ENCODE data around the gene RPL27.
A peak's percentile ranks its signal among the peaks of the same experiment; 100 is the strongest.
"Not testable (repeated sequence)": the region's sequence is repeated elsewhere in the genome, so short reads cannot be mapped to it uniquely, and the experiment has no call there.

Gene RPL27

DNA sequence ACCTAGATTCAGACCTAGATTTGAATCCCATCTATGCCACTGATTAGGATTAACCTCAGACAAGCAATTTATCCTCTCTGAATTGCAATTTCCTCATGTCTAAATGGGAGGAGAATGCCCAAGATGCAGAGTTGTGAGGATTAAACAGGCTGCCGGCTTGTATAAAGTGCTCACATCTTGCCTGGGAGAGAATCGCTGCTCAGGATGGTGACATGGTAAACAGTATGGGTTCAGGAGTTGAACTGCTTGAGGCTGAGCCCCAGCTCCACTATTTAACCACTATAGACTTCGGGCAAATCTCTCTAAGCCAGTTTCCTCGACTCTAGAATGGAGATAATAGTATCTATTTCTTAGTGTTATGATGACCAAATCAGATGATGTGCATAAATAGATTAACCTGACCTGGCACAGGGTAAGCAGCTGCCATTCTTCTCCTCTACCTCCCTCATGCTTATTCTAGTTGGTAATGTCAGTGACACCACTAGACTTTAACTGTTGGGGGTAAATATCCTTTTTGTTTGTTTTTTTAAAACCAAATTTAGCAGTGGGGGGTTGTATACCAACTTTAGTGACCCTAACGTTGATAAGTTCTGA, 732 bp upstream of the RPL27 start:
- TF ChIP-seq EZH2phosphoT487 (conservative IDR thresholded peaks at IDR 0.05; ENCODE audit: low read length), result no peak
- TF ChIP-seq, protein P1, sequence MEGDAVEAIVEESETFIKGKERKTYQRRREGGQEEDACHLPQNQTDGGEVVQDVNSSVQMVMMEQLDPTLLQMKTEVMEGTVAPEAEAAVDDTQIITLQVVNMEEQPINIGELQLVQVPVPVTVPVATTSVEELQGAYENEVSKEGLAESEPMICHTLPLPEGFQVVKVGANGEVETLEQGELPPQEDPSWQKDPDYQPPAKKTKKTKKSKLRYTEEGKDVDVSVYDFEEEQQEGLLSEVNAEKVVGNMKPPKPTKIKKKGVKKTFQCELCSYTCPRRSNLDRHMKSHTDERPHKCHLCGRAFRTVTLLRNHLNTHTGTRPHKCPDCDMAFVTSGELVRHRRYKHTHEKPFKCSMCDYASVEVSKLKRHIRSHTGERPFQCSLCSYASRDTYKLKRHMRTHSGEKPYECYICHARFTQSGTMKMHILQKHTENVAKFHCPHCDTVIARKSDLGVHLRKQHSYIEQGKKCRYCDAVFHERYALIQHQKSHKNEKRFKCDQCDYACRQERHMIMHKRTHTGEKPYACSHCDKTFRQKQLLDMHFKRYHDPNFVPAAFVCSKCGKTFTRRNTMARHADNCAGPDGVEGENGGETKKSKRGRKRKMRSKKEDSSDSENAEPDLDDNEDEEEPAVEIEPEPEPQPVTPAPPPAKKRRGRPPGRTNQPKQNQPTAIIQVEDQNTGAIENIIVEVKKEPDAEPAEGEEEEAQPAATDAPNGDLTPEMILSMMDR (IDR thresholded peaks at IDR 0.05; ENCODE audit: insufficient read depth, low read length, poor library complexity, severe bottlenecking), result no peak
- H2AFZ ChIP-seq (ENCODE audit: low read depth, low read length, severe bottlenecking), result peak overlapping the region; percentile 80

DNA sequence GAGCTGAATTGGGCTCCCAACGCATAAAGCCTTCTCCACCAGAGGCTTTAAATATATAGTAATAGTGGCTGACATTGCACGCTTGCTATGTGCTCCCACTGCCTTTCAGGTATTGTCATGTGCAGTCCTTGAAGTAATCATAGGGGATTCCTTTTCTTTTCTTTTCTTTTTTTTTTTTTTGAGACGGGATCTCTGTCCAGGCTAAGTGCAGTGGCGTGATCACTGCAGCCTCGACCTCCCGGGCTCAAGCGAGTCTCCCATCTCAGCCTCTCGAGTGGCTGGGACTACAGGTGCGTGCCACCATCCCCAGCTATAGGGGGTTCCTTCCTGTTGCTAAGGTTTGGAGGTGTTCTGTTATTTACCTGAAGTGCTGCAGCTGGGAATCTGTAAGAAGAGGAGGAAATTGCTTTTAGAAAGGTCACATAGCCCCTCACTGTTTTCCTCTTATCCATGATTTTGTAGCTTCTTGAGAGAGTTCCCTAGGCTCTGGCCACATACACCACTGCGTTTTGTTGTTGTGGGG, 845 bp downstream of the RPL27 start:
- Histone ChIP-seq H3K79me2 (ENCODE audit: insufficient read depth, low read length) (peaks cover 20% of the 10 kb centered on the region), H3F3A (ENCODE audit: insufficient read depth) (peaks cover 41% of the 10 kb centered on the region), H2AFZ (ENCODE audit: low read depth, low read length, severe bottlenecking) (no peak overlapping the region), H3K27ac (ENCODE audit: low read depth, low read length) (peak overlapping the region; percentile 79), H4K20me1 (ENCODE audit: low read depth, low read length) (peaks cover 5% of the 10 kb centered on the region; the same call in 1 of the 2 replicates), H3K9me2 (replicated peaks; ENCODE audit: insufficient read depth, low read length) (no peaks in the 10 kb centered on the region), H3K9me3 (ENCODE audit: insufficient read depth, low read length) (no peaks in the 10 kb centered on the region), H3K4me2 (ENCODE audit: low read depth, low read length, poor library complexity, severe bottlenecking) (peak overlapping the region; percentile 78), H3K27me3 (ENCODE audit: low read length) (no peaks in the 10 kb centered on the region), H3K4me3 (ENCODE audit: insufficient read depth, low read length, poor library complexity, severe bottlenecking) (peak overlapping the region; percentile 95), H3K9ac (ENCODE audit: low read length) (peak overlapping the region; percentile 97), H3K36me3 (ENCODE audit: low read length) (peaks cover 22% of the 10 kb centered on the region)
- TF ChIP-seq EZH2phosphoT487 (conservative IDR thresholded peaks at IDR 0.05; ENCODE audit: low read length), result no peak
- TF ChIP-seq, protein P1 (IDR thresholded peaks at IDR 0.05; ENCODE audit: insufficient read depth, low read length, poor library complexity, severe bottlenecking), result no peak

More for the DNA sequence above, 732 bp upstream of the RPL27 start:
- peaks cover 14% of the 10 kb centered on the region for H3K36me3 ChIP-seq (ENCODE audit: low read length)
- peaks cover 20% of the 10 kb centered on the region for H3K79me2 ChIP-seq (ENCODE audit: insufficient read depth, low read length)
- H3K9me3 ChIP-seq (ENCODE audit: insufficient read depth, low read length), result no peaks in the 10 kb centered on the region
- peak overlapping the region; percentile 48 for H3K4me3 ChIP-seq (ENCODE audit: insufficient read depth, low read length, poor library complexity, severe bottlenecking)
- H3K9ac ChIP-seq (ENCODE audit: low read length), result peak overlapping the region; percentile 52
- H3K9me2 ChIP-seq (replicated peaks; ENCODE audit: insufficient read depth, low read length), result no peaks in the 10 kb centered on the region
- H3K27me3 ChIP-seq (ENCODE audit: low read length), result no peaks in the 10 kb centered on the region
- peaks cover 27% of the 10 kb centered on the region for H3F3A ChIP-seq (ENCODE audit: insufficient read depth)
- H3K4me2 ChIP-seq (ENCODE audit: low read depth, low read length, poor library complexity, severe bottlenecking), result peak overlapping the region; percentile 82
- H3K27ac ChIP-seq (ENCODE audit: low read depth, low read length), result peak overlapping the region; percentile 44
- peaks cover 5% of the 10 kb centered on the region; the same call in 1 of the 2 replicates for H4K20me1 ChIP-seq (ENCODE audit: low read depth, low read length)

DNA sequence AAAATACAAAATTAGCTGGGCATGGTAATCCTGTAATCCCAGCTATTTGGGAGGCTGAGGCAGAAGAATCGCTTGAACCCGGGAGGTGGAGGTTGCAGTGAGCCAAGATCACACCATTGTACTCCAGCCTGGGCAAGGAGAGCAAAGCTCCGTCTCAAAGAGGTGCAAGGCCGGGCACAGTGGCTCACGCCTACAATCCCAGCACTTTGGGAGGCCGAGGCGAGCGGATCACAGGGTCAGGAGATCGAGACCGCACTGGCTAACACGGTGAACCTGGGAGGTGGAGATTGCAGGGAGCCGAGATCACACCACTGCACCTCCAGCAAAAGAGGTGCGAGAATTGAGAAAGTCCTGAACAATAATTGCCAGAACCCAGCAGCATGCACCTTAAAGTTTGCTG, 2.7 kb downstream of the RPL27 start:
- H3K9me2 ChIP-seq (replicated peaks; ENCODE audit: insufficient read depth, low read length); H4K20me1 ChIP-seq (ENCODE audit: low read depth, low read length); H3K9me3 ChIP-seq (ENCODE audit: insufficient read depth, low read length); H3K4me2 ChIP-seq (ENCODE audit: low read depth, low read length, poor library complexity, severe bottlenecking); H3K27me3 ChIP-seq (ENCODE audit: low read length); H3K27ac ChIP-seq (ENCODE audit: low read depth, low read length); H3K9ac ChIP-seq (ENCODE audit: low read length); H3K4me3 ChIP-seq (ENCODE audit: insufficient read depth, low read length, poor library complexity, severe bottlenecking); H2AFZ ChIP-seq (ENCODE audit: low read depth, low read length, severe bottlenecking): not testable (repeated sequence)
- Histone ChIP-seq H3K79me2 (ENCODE audit: insufficient read depth, low read length) (peaks cover 20% of the 10 kb centered on the region), H3F3A (ENCODE audit: insufficient read depth) (peaks cover 40% of the 10 kb centered on the region), H3K36me3 (ENCODE audit: low read length) (peaks cover 22% of the 10 kb centered on the region)

DNA sequence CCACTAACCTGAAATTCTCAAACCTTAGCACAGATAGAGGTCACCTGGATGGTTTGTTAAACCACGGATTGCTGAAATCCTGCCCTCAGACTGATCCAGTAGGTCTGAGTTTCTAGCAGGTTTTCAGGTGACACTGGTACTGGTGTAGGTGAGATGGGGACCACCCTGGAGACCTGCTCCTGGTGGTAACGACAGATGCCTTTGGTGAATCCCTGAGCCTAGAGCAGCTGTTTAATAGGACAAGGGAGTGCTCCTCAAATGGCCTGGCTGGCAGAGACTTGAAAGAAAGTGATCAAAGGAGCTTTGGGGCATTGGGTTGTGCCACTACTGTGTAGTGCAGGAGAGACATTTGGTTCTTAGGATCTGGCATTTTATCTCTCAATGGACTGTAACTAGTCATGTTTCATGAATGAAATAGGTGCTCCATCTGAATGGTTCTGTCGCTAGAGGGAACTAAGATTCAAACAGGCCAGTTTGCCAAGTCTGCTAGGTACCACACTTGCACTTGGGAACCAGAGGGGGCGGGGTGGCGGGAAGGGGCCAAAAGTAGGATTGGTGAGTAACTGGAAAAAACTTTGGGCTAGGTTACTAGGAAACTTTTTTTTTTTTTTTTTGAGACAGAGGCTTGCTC, 5.4 kb downstream of the RPL27 start:
- peaks cover 5% of the 10 kb centered on the region; the same call in 1 of the 2 replicates for H4K20me1 ChIP-seq (ENCODE audit: low read depth, low read length)
- H2AFZ ChIP-seq (ENCODE audit: low read depth, low read length, severe bottlenecking), result no peak overlapping the region
- H3K9ac ChIP-seq (ENCODE audit: low read length), result no peak overlapping the region
- H3F3A ChIP-seq (ENCODE audit: insufficient read depth), result peaks cover 39% of the 10 kb centered on the region
- H3K4me3 ChIP-seq (ENCODE audit: insufficient read depth, low read length, poor library complexity, severe bottlenecking), result no peak overlapping the region
- no peaks in the 10 kb centered on the region for H3K9me3 ChIP-seq (ENCODE audit: insufficient read depth, low read length)
- no peak overlapping the region for H3K4me2 ChIP-seq (ENCODE audit: low read depth, low read length, poor library complexity, severe bottlenecking)
- H3K36me3 ChIP-seq (ENCODE audit: low read length), result peaks cover 22% of the 10 kb centered on the region
- peaks cover 16% of the 10 kb centered on the region for H3K79me2 ChIP-seq (ENCODE audit: insufficient read depth, low read length)
- TF ChIP-seq, protein P1 (IDR thresholded peaks at IDR 0.05; ENCODE audit: insufficient read depth, low read length, poor library complexity, severe bottlenecking), result no peak
- no peak for TF ChIP-seq EZH2phosphoT487 (conservative IDR thresholded peaks at IDR 0.05; ENCODE audit: low read length)
- no peaks in the 10 kb centered on the region for H3K27me3 ChIP-seq (ENCODE audit: low read length)
- no peaks in the 10 kb centered on the region for H3K9me2 ChIP-seq (replicated peaks; ENCODE audit: insufficient read depth, low read length)
- no peak overlapping the region; the same call in 1 of the 2 replicates for H3K27ac ChIP-seq (ENCODE audit: low read depth, low read length)
